ENCODE results near the gene NOXO1. TPM values are rescaled to one million over a fixed set of nuclear protein-coding genes. Genes with fewer than 3 reads are reported as not detected.

NOXO1 gene
- polyA plus RNA-seq, 3 donors: 0.09 TPM; not detected in 2

DNA sequence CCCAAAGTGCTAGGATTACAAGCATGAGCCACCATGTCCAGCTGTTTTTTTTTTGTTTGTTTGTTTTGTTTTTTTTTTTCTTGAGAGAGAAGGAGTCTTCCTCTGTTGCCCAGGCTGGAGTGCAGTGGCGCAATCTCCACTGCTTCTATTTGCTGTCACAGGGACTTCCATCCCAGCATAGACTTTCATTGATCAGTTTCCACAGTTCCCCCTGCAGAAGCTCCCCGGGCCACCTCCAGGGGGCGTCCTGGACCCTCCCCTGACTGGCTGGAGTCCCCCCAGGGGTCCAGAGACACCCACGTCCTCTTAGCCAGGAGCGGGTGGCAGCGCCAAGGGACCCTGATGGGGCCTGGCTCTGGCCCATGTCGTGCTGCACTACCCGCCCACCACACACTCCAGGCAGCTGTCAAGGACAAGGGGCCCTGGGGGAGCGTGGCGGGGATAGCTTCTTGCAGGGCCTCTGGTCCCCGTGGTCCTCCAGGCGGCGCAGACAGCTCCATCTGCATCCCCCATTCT, 35.2 kb upstream of the NOXO1 start:
- Histone ChIP-seq H3K36me3 (replicated peaks in 1 of 2; ENCODE audit: control insufficient read depth in 1 of 2, insufficient read depth in 2 of 2, low read length in 2 of 2) (no peaks in the 10 kb centered on the region), H4K20me1 (ENCODE audit: insufficient read depth, low read length) (no peaks in the 10 kb centered on the region), H3K9ac (ENCODE audit: insufficient read depth, low read length, poor library complexity, severe bottlenecking) (no peak overlapping the region), H3K4me3 (replicated peaks in 1 of 3; ENCODE audit: low read depth in 2 of 3, low read length in 3 of 3) (no peak overlapping the region), H3K9me3 (replicated peaks in 1 of 2; ENCODE audit: control insufficient read depth in 1 of 2, insufficient read depth in 1 of 2, low read length in 2 of 2) (no peaks in the 10 kb centered on the region), H3K4me2 (replicated peaks; ENCODE audit: extremely low read depth, low read length, poor library complexity, severe bottlenecking) (no peak overlapping the region), H3K79me2 (ENCODE audit: insufficient read depth, low read length) (no peaks in the 10 kb centered on the region), H3K4me1 (ENCODE audit: control insufficient read depth in 1 of 2, insufficient read depth in 2 of 2, low read length in 2 of 2) (peaks cover 7 to 26% of the 10 kb centered on the region in 2 donors), H3K27me3 (ENCODE audit: control insufficient read depth in 2 of 2, insufficient read depth in 2 of 2, low read length in 2 of 2) (peaks cover 12 to 28% of the 10 kb centered on the region in 2 donors), H2AFZ (ENCODE audit: insufficient read depth, low read depth, low read length, poor library complexity, severe bottlenecking) (no peak overlapping the region), H3K27ac (ENCODE audit: low read depth in 1 of 2, low read length in 2 of 2) (no peak overlapping the region)
- WGBS (ENCODE audit: insufficient coverage): 40% methylated on average over 8 of the region's 13 CpGs
- Mint-ChIP-seq H3K4me3 (no peak overlapping the region), H3K27ac (peak overlapping the region in 6 of 7 donors; percentile 86 to 93 (median 90)), H3K9me3 (peaks cover under 1 to 17% (median 5%) of the 10 kb centered on the region in 7 donors), H3K36me3 (no peaks in the 10 kb centered on the region), H3K4me1 (peaks cover 19% of the 10 kb centered on the region), H3K27me3 (ENCODE audit: low read depth in 3 of 3) (peaks cover 23 to 46% (median 43%) of the 10 kb centered on the region in 3 donors)
- TF ChIP-seq, protein P1, sequence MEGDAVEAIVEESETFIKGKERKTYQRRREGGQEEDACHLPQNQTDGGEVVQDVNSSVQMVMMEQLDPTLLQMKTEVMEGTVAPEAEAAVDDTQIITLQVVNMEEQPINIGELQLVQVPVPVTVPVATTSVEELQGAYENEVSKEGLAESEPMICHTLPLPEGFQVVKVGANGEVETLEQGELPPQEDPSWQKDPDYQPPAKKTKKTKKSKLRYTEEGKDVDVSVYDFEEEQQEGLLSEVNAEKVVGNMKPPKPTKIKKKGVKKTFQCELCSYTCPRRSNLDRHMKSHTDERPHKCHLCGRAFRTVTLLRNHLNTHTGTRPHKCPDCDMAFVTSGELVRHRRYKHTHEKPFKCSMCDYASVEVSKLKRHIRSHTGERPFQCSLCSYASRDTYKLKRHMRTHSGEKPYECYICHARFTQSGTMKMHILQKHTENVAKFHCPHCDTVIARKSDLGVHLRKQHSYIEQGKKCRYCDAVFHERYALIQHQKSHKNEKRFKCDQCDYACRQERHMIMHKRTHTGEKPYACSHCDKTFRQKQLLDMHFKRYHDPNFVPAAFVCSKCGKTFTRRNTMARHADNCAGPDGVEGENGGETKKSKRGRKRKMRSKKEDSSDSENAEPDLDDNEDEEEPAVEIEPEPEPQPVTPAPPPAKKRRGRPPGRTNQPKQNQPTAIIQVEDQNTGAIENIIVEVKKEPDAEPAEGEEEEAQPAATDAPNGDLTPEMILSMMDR (IDR thresholded peaks at IDR 0.05): peak; percentile 54
- DNase-seq: peak in 1 of 3 donors; percentile 30
- intact Hi-C loops (cut with micrococcal nuclease): no loop called here

- Histone ChIP-seq H3K9ac (ENCODE audit: insufficient read depth, low read length, poor library complexity, severe bottlenecking) (peak overlapping the region; percentile 20), H3K27me3 (ENCODE audit: control insufficient read depth in 2 of 2, insufficient read depth in 2 of 2, low read length in 2 of 2) (peaks cover 12 to 22% of the 10 kb centered on the region in 2 donors), H3K4me1 (ENCODE audit: control insufficient read depth in 1 of 2, insufficient read depth in 2 of 2, low read length in 2 of 2) (peaks cover 7 to 26% of the 10 kb centered on the region in 2 donors), H3K4me2 (replicated peaks; ENCODE audit: extremely low read depth, low read length, poor library complexity, severe bottlenecking) (no peak overlapping the region), H3K36me3 (replicated peaks in 1 of 2; ENCODE audit: control insufficient read depth in 1 of 2, insufficient read depth in 2 of 2, low read length in 2 of 2) (no peaks in the 10 kb centered on the region), H3K9me3 (replicated peaks in 1 of 2; ENCODE audit: control insufficient read depth in 1 of 2, insufficient read depth in 1 of 2, low read length in 2 of 2) (no peaks in the 10 kb centered on the region), H2AFZ (ENCODE audit: insufficient read depth, low read depth, low read length, poor library complexity, severe bottlenecking) (peak overlapping the region; percentile 25), H3K79me2 (ENCODE audit: insufficient read depth, low read length) (no peaks in the 10 kb centered on the region), H3K4me3 (replicated peaks in 1 of 3; ENCODE audit: low read depth in 2 of 3, low read length in 3 of 3) (no peak overlapping the region), H3K27ac (ENCODE audit: low read depth in 1 of 2, low read length in 2 of 2) (peak overlapping the region; percentile 63 to 67), H4K20me1 (ENCODE audit: insufficient read depth, low read length) (no peaks in the 10 kb centered on the region)
- TF ChIP-seq, protein P1 (IDR thresholded peaks at IDR 0.05): no peak
- intact Hi-C loops (cut with micrococcal nuclease): no loop called here
- H3K4me1 Mint-ChIP-seq: peaks cover 18% of the 10 kb centered on the region
- H3K9me3 Mint-ChIP-seq: peaks cover 0 to 12% (median 1%) of the 10 kb centered on the region in 7 donors
- H3K27me3 Mint-ChIP-seq (ENCODE audit: low read depth in 3 of 3): peaks cover 17 to 40% (median 37%) of the 10 kb centered on the region in 3 donors
- 94% methylated on average over 5 of the region's 7 CpGs for WGBS (ENCODE audit: insufficient coverage)
- no peaks in the 10 kb centered on the region for H3K36me3 Mint-ChIP-seq
- no peak overlapping the region for H3K4me3 Mint-ChIP-seq
- no peak for DNase-seq
- peak overlapping the region; percentile 71 to 93 (median 89) for H3K27ac Mint-ChIP-seq
These were observed 34.6 kb upstream of the NOXO1 start for GRCh38 chr16:2015947-2016208.
